ACC112 (cell line): ENCODE results near the gene TOM1L1.
"Not testable (repeated sequence)": the region's sequence is repeated elsewhere in the genome, so short reads cannot be mapped to it uniquely, and the experiment has no call there.

Experiments
- H2AFZ ChIP-seq: fragments of 200-600 bp; sonication (generic); one replicate; pipeline ENCODE4 v1.6.0; 2017; ENCODE audit warnings: antibody characterized with exemption, low read length; ENCODE audit not compliant: unreplicated experiment
- H3K27ac ChIP-seq: fragments of 200-600 bp; sonication (generic); 2 replicates; pipeline ENCODE4 v1.5.1; 2014; ENCODE audit warnings: low read depth, mild to moderate bottlenecking, antibody characterized with exemption, low read length, moderate library complexity
- H3K27me3 ChIP-seq: fragments of 200-600 bp; sonication (generic); 2 replicates; pipeline ENCODE4 v1.6.1; 2014; ENCODE audit warnings: mild to moderate bottlenecking, antibody characterized with exemption, low read length, moderate library complexity, mixed read lengths; ENCODE audit not compliant: insufficient read depth
- H3K36me3 ChIP-seq: fragments of 200-600 bp; sonication (generic); 2 replicates; pipeline ENCODE4 v1.6.1; 2016; ENCODE audit warnings: mild to moderate bottlenecking, antibody characterized with exemption, low read length, moderate library complexity, mixed read lengths; ENCODE audit not compliant: insufficient read depth
- H3K4me1 ChIP-seq: fragments of 200-600 bp; sonication (generic); one replicate; pipeline ENCODE4 v1.6.1; 2016; ENCODE audit warnings: low read length, mixed read lengths; ENCODE audit not compliant: insufficient read depth, unreplicated experiment, control insufficient read depth
- H3K4me3 ChIP-seq: fragments of 200-600 bp; sonication (generic); 2 replicates; pipeline ENCODE4 v1.5.1; 2014; ENCODE audit warnings: mild to moderate bottlenecking, low read depth, low read length
- H3K79me2 ChIP-seq: fragments of 200-600 bp; sonication (generic); one replicate; pipeline ENCODE4 v1.6.0; 2016; ENCODE audit warnings: low read length; ENCODE audit not compliant: control insufficient read depth, unreplicated experiment, insufficient read depth

TOM1L1 gene

DNA sequence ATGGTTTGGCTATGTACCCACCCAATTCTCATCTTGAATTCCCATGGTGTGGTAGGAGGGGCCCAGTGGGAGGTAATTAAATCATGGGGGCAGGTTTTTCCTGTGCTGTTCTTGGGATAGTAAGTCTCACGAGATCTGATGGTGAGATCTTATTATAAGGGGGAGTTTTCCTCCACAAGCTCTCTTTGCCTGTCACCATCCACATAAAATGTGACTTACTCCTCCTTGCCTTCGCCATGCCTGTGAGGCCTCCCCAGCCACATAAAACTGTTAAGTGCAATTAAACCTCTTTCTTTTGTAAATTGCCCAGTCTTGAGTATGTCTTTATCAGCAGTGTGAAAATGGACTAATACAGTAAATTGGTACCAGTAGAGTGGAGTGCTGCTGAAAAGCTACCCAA is 24.7 kb upstream of the TOM1L1 start:
- H3K79me2 ChIP-seq, H3K27me3 ChIP-seq, H3K4me3 ChIP-seq, H3K4me1 ChIP-seq, H3K36me3 ChIP-seq, H2AFZ ChIP-seq, H3K27ac ChIP-seq: not testable (repeated sequence)

DNA sequence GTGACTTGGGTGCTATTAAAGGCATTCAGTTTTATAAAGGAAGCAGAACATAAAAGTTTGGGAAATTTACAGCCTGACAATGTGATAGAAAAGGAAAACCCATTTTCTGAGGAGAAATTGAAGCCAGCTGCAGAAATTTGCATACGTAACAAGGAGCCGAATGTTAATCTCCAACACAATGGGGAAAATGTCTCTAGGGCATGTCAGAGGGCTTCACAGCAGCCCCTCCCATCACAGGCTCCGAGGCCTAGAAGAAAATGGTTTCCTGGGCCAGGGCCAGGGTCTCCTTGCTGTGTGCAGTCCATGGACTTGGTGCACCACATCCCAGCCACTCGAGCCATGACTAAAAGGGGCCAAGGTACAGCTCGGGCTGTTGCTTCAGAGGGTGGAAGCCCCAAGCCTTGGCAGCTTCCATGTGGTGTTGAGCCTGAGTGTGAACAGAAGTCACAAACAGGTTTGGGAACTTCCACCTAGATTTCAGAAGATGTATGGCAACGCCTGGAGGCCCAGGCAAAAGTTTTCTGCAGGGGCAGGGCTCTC is 23.9 kb upstream of the TOM1L1 start:
- Histone ChIP-seq H3K36me3 (no peaks in the 10 kb centered on the region), H3K27me3 (peaks cover 5% of the 10 kb centered on the region; the same call in 1 of the 2 replicates), H3K4me3 (no peak overlapping the region), H3K4me1 (no peaks in the 10 kb centered on the region), H2AFZ (no peak overlapping the region), H3K27ac (no peak overlapping the region), H3K79me2 (no peaks in the 10 kb centered on the region)

DNA sequence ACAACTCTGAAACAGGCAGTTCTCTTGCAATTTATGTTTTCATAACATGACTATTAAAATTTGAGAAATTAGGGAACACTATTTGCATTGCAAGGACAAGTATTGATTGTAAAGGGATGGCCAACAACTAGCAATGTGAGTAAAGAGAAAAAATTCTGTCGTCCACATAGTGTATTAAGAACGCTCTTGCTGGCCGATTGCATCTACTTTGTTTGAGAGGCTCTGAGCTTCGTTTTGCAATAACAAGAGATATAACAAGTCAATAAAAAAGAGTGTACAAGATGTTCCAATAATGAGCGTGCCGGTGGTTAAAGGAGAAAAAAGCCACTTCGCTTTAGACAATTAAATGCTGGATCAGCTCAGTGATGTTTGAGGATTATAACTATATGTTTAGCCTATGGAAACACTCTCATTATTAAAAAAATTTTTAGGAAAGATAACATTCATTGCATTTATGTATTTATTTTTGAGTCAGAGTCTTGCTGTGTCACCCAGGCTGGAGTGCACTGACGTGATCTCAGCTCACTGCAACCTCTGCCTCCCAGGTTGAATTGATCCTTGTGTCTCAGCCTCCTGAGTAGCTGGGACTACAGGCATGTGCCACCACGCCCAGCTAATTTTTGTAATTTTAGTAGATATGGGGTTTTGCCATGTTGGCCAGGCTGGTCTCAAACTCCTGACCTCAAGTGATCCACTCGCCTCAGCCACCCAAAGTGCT is 19.2 kb upstream of the TOM1L1 start:
- Histone ChIP-seq H3K36me3 (no peaks in the 10 kb centered on the region), H3K27ac (no peak overlapping the region), H2AFZ (no peak overlapping the region), H3K4me3 (no peak overlapping the region), H3K4me1 (no peaks in the 10 kb centered on the region), H3K27me3 (peaks cover 5% of the 10 kb centered on the region; the same call in 1 of the 2 replicates), H3K79me2 (no peaks in the 10 kb centered on the region)

DNA sequence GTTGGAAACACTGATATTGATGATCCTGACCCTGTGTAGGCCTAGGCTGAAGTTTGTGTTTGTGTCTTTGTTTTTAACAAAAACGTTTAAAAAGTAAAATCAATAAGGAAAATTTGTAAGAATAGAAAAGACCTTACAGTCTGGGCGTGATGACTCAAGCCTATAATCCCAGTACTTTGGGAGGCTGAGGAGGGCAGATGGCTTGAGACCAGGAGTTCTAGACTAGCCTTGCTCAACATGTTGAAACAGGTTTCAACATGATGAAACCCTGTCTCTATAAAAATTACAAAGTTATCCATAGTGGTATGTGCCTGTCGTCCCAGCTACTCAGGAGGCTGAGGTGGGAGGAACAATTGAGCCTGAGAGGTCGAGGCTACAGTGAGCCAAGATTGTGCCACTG is 18.3 kb upstream of the TOM1L1 start:
- Histone ChIP-seq H3K4me3 (no peak overlapping the region), H2AFZ (no peak overlapping the region), H3K36me3 (no peaks in the 10 kb centered on the region), H3K4me1 (no peaks in the 10 kb centered on the region), H3K27ac (no peak overlapping the region), H3K79me2 (no peaks in the 10 kb centered on the region), H3K27me3 (peaks cover 5% of the 10 kb centered on the region; the same call in 1 of the 2 replicates)

DNA sequence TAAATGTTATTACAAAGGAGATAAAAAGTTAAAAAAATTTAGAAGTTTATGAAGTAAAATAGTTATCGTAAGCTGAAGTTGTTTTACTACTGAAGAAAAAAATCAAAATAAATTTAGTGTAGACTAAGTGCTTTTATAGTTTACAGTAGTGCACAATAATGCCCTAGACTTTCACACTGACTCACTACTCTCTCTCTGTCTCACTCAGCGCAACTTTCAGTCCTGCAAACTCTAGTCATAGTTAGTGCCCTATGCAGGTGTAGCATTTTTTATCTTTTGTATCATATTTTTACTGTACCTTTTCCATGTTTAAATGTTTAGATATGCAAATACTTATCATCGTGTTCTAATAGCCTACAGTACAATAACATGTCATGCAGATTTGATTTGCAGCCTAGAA is 17.7 kb upstream of the TOM1L1 start:
- Histone ChIP-seq H3K36me3 (no peaks in the 10 kb centered on the region), H3K4me3 (no peak overlapping the region), H2AFZ (no peak overlapping the region), H3K27me3 (peaks cover 5% of the 10 kb centered on the region; the same call in 1 of the 2 replicates), H3K27ac (no peak overlapping the region), H3K4me1 (no peaks in the 10 kb centered on the region), H3K79me2 (no peaks in the 10 kb centered on the region)

DNA sequence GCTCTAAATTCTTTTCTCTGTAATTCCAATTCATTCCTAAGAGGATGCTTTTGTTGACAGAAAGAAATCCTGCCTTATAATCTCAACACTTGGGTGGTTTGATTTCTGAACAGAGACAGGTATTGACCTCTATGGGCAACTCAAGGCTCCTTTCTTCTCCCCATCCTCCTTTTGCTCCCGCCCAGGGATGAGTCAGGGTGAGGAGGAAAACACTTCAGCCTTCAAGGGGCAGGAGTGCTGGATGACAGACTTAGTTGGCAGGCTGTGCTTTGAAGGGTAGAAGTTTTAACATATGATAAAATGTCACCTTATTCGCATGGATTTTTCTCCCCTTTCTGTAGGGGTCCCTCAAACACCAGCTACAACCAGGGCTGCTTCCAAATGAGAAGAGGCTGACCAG is 16.7 kb upstream of the TOM1L1 start:
- Histone ChIP-seq H3K4me3 (no peak overlapping the region), H3K27me3 (peaks cover 5% of the 10 kb centered on the region; the same call in 1 of the 2 replicates), H3K27ac (no peak overlapping the region)

DNA sequence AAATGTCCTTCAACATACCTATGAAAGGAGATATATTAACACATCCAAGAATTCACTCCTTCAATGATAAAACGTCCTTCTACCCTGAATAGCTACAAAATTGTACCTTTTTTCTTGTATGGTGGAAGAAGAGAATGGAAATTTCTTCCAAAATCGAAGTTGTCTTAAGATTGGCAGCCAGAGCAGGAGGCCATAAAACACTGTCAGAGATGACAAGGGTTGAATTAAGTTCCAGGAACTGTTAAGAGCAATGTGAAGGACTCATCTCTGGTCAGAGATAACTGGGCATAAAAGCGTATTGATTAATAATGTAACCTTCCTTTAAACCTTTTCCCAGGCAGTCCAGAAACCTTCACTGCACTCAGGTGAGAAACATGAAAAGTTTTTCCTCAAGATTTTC is 12.9 kb upstream of the TOM1L1 start:
- Histone ChIP-seq H3K36me3 (no peaks in the 10 kb centered on the region), H3K4me1 (no peaks in the 10 kb centered on the region), H2AFZ (no peak overlapping the region), H3K79me2 (no peaks in the 10 kb centered on the region), H3K4me3 (no peak overlapping the region), H3K27ac (no peak overlapping the region), H3K27me3 (no peaks in the 10 kb centered on the region; the same call in 1 of the 2 replicates)

More for the DNA sequence above, 16.7 kb upstream of the TOM1L1 start:
- Histone ChIP-seq H2AFZ (no peak overlapping the region), H3K36me3 (no peaks in the 10 kb centered on the region), H3K79me2 (no peaks in the 10 kb centered on the region), H3K4me1 (no peaks in the 10 kb centered on the region)

DNA sequence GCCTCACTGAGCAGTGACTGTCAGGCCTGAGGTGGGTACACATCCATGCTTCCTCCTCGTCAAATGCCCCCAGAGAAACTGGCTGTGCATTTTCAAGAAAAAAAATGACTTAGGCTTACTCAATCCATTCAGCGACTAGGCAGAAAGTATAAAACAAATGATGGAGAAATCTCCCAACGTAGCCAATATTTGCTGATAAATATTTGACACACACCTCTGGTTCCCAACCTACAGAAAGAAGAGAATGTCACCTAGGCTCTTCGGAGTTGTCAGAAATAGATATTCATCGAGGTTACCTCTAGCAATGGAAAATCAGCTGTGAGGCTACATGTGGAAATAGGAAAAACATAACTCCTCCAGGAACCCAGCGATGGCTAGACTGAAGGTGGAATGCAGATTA is 12.4 kb upstream of the TOM1L1 start:
- Histone ChIP-seq H3K4me1 (no peaks in the 10 kb centered on the region), H3K27me3 (peaks cover under 1% of the 10 kb centered on the region), H3K4me3 (no peak overlapping the region), H3K79me2 (no peaks in the 10 kb centered on the region), H3K27ac (no peak overlapping the region), H3K36me3 (no peaks in the 10 kb centered on the region), H2AFZ (no peak overlapping the region)

DNA sequence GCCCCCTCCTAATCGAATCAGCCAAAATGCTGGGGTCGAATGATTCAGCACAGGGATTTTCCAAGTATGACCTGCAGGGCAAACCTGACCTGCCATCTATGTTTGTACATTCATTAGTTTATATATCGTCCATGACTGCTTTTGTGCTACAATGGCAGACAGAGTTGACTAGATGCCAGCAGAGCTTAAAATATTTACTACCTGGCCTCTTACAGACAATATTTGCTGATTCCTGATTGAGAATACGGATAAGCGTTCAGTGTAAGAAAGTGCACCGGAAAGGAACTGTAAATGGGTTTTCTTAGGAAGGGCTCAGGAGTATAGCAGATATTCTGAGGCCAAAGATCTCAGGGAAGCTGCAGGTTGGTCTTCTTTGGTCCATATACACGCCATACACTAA is 11.7 kb upstream of the TOM1L1 start:
- Histone ChIP-seq H3K27ac (no peak overlapping the region), H3K4me1 (no peaks in the 10 kb centered on the region), H2AFZ (no peak overlapping the region)

DNA sequence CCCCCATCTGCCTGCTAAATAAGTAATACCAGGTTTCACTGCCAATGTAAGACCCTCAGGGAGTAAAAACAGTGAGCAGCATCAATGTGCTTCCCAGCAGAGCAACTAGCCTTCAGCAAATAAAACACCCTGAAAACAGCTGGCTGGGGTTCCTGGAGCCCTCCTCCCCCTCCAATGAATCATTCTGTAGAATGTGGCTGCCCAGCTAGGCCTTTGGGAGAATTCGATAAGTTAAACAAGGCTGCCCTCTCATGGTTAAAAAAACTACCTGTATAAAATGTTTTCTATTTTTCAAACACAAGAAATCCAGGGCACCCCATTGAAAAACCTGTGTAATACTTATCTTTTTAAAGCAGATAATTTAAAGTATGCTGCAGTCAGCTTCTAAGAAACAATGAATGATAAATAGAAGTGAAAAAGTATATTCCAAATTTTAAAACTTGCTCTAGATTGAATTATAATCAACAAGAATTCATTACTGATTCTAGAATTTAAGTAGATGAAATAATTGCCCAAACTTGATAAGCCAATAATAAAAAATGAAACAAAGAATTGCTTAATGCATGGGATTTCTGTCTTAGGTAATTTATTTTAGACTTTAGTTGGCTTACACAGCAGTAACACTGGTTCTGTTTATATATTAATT is 9.4 kb upstream of the TOM1L1 start:
- H3K27ac ChIP-seq = no peak overlapping the region
- no peak overlapping the region for H3K4me3 ChIP-seq

More for the DNA sequence above, 11.7 kb upstream of the TOM1L1 start:
- H3K27me3 ChIP-seq = peaks cover 7% of the 10 kb centered on the region
- H3K4me3 ChIP-seq = no peak overlapping the region
- no peaks in the 10 kb centered on the region for H3K79me2 ChIP-seq
- no peaks in the 10 kb centered on the region for H3K36me3 ChIP-seq

DNA sequence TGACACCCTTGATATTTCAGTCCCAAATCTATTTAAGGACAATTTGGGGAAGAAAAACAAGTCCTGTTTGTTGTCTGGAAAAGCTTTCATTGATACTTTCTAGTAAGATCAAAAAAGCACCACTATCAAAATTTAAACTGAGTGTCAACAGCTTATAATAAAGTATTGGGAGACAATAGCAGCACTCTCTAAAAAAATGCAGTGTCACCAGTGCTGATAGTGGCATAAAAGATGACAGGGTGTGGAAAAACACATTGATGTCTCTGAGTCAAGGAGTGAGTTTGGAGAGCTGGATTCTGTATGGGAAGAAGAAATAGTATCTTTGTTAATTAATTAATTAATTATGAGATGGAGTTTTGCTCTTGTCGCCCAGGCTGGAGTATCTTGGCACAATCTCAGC is 8.3 kb upstream of the TOM1L1 start:
- H3K4me3 ChIP-seq = no peak overlapping the region

More for the DNA sequence above, 9.4 kb upstream of the TOM1L1 start:
- no peaks in the 10 kb centered on the region for H3K36me3 ChIP-seq
- no peaks in the 10 kb centered on the region for H3K79me2 ChIP-seq
- peaks cover 25% of the 10 kb centered on the region for H3K27me3 ChIP-seq
- H3K4me1 ChIP-seq = no peaks in the 10 kb centered on the region
- H2AFZ ChIP-seq = no peak overlapping the region

More for the DNA sequence above, 8.3 kb upstream of the TOM1L1 start:
- peaks cover 30% of the 10 kb centered on the region for H3K27me3 ChIP-seq
- no peak overlapping the region for H2AFZ ChIP-seq
- H3K36me3 ChIP-seq = no peaks in the 10 kb centered on the region
- H3K27ac ChIP-seq = no peak overlapping the region
- no peaks in the 10 kb centered on the region for H3K4me1 ChIP-seq
- H3K79me2 ChIP-seq = no peaks in the 10 kb centered on the region
